ENCODE data around the gene DHRS2. TPM values are rescaled to one million over a fixed set of nuclear protein-coding genes. Genes with fewer than 3 reads are reported as not detected.

Gene DHRS2
- total and polyA plus RNA-seq, 9 donors = 0.05 to 0.23 (median 0.09) TPM; not detected in 2

GRCh38 chr14:23663127-23663526 lies 27.0 kb downstream of the DHRS2 start:
- no peak for DNase-seq
- WGBS (ENCODE audit: insufficient coverage) = 100% methylated on average over 1 of the region's 2 CpGs
- no peak overlapping the region for H3K4me3 ChIP-seq (ENCODE audit: low read length)

GRCh38 chr14:23663711-23664110 lies 27.5 kb downstream of the DHRS2 start:
- Histone ChIP-seq H3K27me3 (ENCODE audit: control insufficient read depth, insufficient read depth, low read length) (no peaks in the 10 kb centered on the region), H3K4me1 (ENCODE audit: control insufficient read depth, insufficient read depth, low read length) (no peaks in the 10 kb centered on the region), H3K9me3 (replicated peaks; ENCODE audit: control insufficient read depth, low read depth, low read length) (no peaks in the 10 kb centered on the region), H3K27ac (ENCODE audit: low read length) (no peak overlapping the region), H3K4me3 (ENCODE audit: low read length) (no peak overlapping the region), H3K36me3 (ENCODE audit: control insufficient read depth, insufficient read depth, low read length) (no peaks in the 10 kb centered on the region)
- no peak for DNase-seq
- 76% methylated on average over 4 of the region's 5 CpGs for WGBS (ENCODE audit: insufficient coverage)

More at GRCh38 chr14:23663127-23663526, 27.0 kb downstream of the DHRS2 start:
- Histone ChIP-seq H3K27ac (ENCODE audit: low read length) (no peak overlapping the region), H3K4me1 (ENCODE audit: control insufficient read depth, insufficient read depth, low read length) (no peaks in the 10 kb centered on the region), H3K36me3 (ENCODE audit: control insufficient read depth, insufficient read depth, low read length) (no peaks in the 10 kb centered on the region), H3K27me3 (ENCODE audit: control insufficient read depth, insufficient read depth, low read length) (no peaks in the 10 kb centered on the region), H3K9me3 (replicated peaks; ENCODE audit: control insufficient read depth, low read depth, low read length) (no peaks in the 10 kb centered on the region)

- Histone ChIP-seq H3K27me3 (ENCODE audit: control insufficient read depth, insufficient read depth, low read length) (no peaks in the 10 kb centered on the region), H3K9me3 (replicated peaks; ENCODE audit: control insufficient read depth, low read depth, low read length) (no peaks in the 10 kb centered on the region), H3K4me1 (ENCODE audit: control insufficient read depth, insufficient read depth, low read length) (no peaks in the 10 kb centered on the region), H3K36me3 (ENCODE audit: control insufficient read depth, insufficient read depth, low read length) (no peaks in the 10 kb centered on the region), H3K4me3 (ENCODE audit: low read length) (no peak overlapping the region), H3K27ac (ENCODE audit: low read length) (no peak overlapping the region)
- 81% methylated on average over 3 of the region's 5 CpGs for WGBS (ENCODE audit: insufficient coverage)
- DNase-seq = no peak
Measured at GRCh38 chr14:23664207-23664885, 28.2 kb downstream of the DHRS2 start.

GRCh38 chr14:23665302-23666016 lies 29.3 kb downstream of the DHRS2 start:
- Histone ChIP-seq H3K36me3 (ENCODE audit: control insufficient read depth, insufficient read depth, low read length) (no peaks in the 10 kb centered on the region), H3K27me3 (ENCODE audit: control insufficient read depth, insufficient read depth, low read length) (no peaks in the 10 kb centered on the region), H3K27ac (ENCODE audit: low read length) (no peak overlapping the region), H3K4me3 (ENCODE audit: low read length) (no peak overlapping the region), H3K9me3 (replicated peaks; ENCODE audit: control insufficient read depth, low read depth, low read length) (no peaks in the 10 kb centered on the region), H3K4me1 (ENCODE audit: control insufficient read depth, insufficient read depth, low read length) (no peaks in the 10 kb centered on the region)
- no peak for DNase-seq
- WGBS (ENCODE audit: insufficient coverage) = no CpG with 5 or more reads among the region's 4 CpGs

GRCh38 chr14:23667134-23667533 lies 31.0 kb downstream of the DHRS2 start:
- no peaks in the 10 kb centered on the region for H3K9me3 ChIP-seq (replicated peaks; ENCODE audit: control insufficient read depth, low read depth, low read length)
- no peak for DNase-seq
- no peaks in the 10 kb centered on the region for H3K4me1 ChIP-seq (ENCODE audit: control insufficient read depth, insufficient read depth, low read length)
- no peak overlapping the region for H3K27ac ChIP-seq (ENCODE audit: low read length)
- 92% methylated on average over 2 of the region's 3 CpGs for WGBS (ENCODE audit: insufficient coverage)
- no peaks in the 10 kb centered on the region for H3K27me3 ChIP-seq (ENCODE audit: control insufficient read depth, insufficient read depth, low read length)
- no peak overlapping the region for H3K4me3 ChIP-seq (ENCODE audit: low read length)
- no peaks in the 10 kb centered on the region for H3K36me3 ChIP-seq (ENCODE audit: control insufficient read depth, insufficient read depth, low read length)

GRCh38 chr14:23669441-23669840 lies 33.3 kb downstream of the DHRS2 start:
- Histone ChIP-seq H3K4me3 (ENCODE audit: low read length) (no peak overlapping the region), H3K9me3 (replicated peaks; ENCODE audit: control insufficient read depth, low read depth, low read length) (no peaks in the 10 kb centered on the region), H3K36me3 (ENCODE audit: control insufficient read depth, insufficient read depth, low read length) (no peaks in the 10 kb centered on the region), H3K27ac (ENCODE audit: low read length) (no peak overlapping the region), H3K4me1 (ENCODE audit: control insufficient read depth, insufficient read depth, low read length) (no peaks in the 10 kb centered on the region), H3K27me3 (ENCODE audit: control insufficient read depth, insufficient read depth, low read length) (no peaks in the 10 kb centered on the region)
- WGBS (ENCODE audit: insufficient coverage) = 93% methylated on average over 3 of the region's 5 CpGs
- DNase-seq = no peak

GRCh38 chr14:23670481-23670880 lies 34.3 kb downstream of the DHRS2 start:
- Histone ChIP-seq H3K27me3 (ENCODE audit: control insufficient read depth, insufficient read depth, low read length) (no peaks in the 10 kb centered on the region), H3K9me3 (replicated peaks; ENCODE audit: control insufficient read depth, low read depth, low read length) (no peaks in the 10 kb centered on the region), H3K4me3 (ENCODE audit: low read length) (no peak overlapping the region), H3K36me3 (ENCODE audit: control insufficient read depth, insufficient read depth, low read length) (no peaks in the 10 kb centered on the region), H3K4me1 (ENCODE audit: control insufficient read depth, insufficient read depth, low read length) (no peaks in the 10 kb centered on the region), H3K27ac (ENCODE audit: low read length) (no peak overlapping the region)
- no peak for DNase-seq
- WGBS (ENCODE audit: insufficient coverage) = 71% methylated on average over 3 of the region's 3 CpGs

GRCh38 chr14:23672200-23672599 lies 36.0 kb downstream of the DHRS2 start:
- no peaks in the 10 kb centered on the region for H3K4me1 ChIP-seq (ENCODE audit: control insufficient read depth, insufficient read depth, low read length)
- no CpG with 5 or more reads among the region's 1 CpG for WGBS (ENCODE audit: insufficient coverage)

GRCh38 chr14:23675337-23675736 lies 39.2 kb downstream of the DHRS2 start:
- Histone ChIP-seq H3K36me3 (ENCODE audit: control insufficient read depth, insufficient read depth, low read length) (no peaks in the 10 kb centered on the region), H3K4me1 (ENCODE audit: control insufficient read depth, insufficient read depth, low read length) (no peaks in the 10 kb centered on the region), H3K27me3 (ENCODE audit: control insufficient read depth, insufficient read depth, low read length) (no peaks in the 10 kb centered on the region), H3K4me3 (ENCODE audit: low read length) (no peak overlapping the region), H3K9me3 (replicated peaks; ENCODE audit: control insufficient read depth, low read depth, low read length) (no peaks in the 10 kb centered on the region), H3K27ac (ENCODE audit: low read length) (no peak overlapping the region)
- no CpG with 5 or more reads among the region's 2 CpGs for WGBS (ENCODE audit: insufficient coverage)
- DNase-seq = no peak

More at GRCh38 chr14:23672200-23672599, 36.0 kb downstream of the DHRS2 start:
- Histone ChIP-seq H3K36me3 (ENCODE audit: control insufficient read depth, insufficient read depth, low read length) (no peaks in the 10 kb centered on the region), H3K27ac (ENCODE audit: low read length) (no peak overlapping the region), H3K4me3 (ENCODE audit: low read length) (no peak overlapping the region), H3K27me3 (ENCODE audit: control insufficient read depth, insufficient read depth, low read length) (no peaks in the 10 kb centered on the region), H3K9me3 (replicated peaks; ENCODE audit: control insufficient read depth, low read depth, low read length) (no peaks in the 10 kb centered on the region)
- DNase-seq = no peak

- no peak overlapping the region for H3K4me3 ChIP-seq (ENCODE audit: low read length)
- H3K27me3 ChIP-seq (ENCODE audit: control insufficient read depth, insufficient read depth, low read length) = no peaks in the 10 kb centered on the region
- H3K9me3 ChIP-seq (replicated peaks; ENCODE audit: control insufficient read depth, low read depth, low read length) = no peaks in the 10 kb centered on the region
- no peaks in the 10 kb centered on the region for H3K36me3 ChIP-seq (ENCODE audit: control insufficient read depth, insufficient read depth, low read length)
- WGBS (ENCODE audit: insufficient coverage) = 67% methylated on average over 1 of the region's 4 CpGs
- no peak for DNase-seq
- no peak overlapping the region for H3K27ac ChIP-seq (ENCODE audit: low read length)
- no peaks in the 10 kb centered on the region for H3K4me1 ChIP-seq (ENCODE audit: control insufficient read depth, insufficient read depth, low read length)
Measured at GRCh38 chr14:23675906-23676305, 39.7 kb downstream of the DHRS2 start.
